ENCODE measurements around the gene RTL10.

Gene RTL10

GRCh38 chr22:19891317-19892256 lies 36.9 kb upstream of the RTL10 start (continued):
- no peak for TF ChIP-seq ZNF148 (tag by site-specific recombination; IDR thresholded peaks at IDR 0.05; ENCODE audit: borderline replicate concordance)
- peak; percentile 35; the same call in 1 of the 2 replicates for TF ChIP-seq TSHZ1 (tag by site-specific recombination; IDR thresholded peaks at IDR 0.05; ENCODE audit: borderline replicate concordance)
- peak; percentile 60 for TF ChIP-seq ZIC2 (tag by site-specific recombination; IDR thresholded peaks at IDR 0.05)
- 0 out of 2 replicates have a peak, but pooled peaks have one; percentile 12 for TF ChIP-seq GLIS2 (tag by site-specific recombination; IDR thresholded peaks at IDR 0.05)
- peak; percentile 84 for TF ChIP-seq SP7 (tag by site-specific recombination; IDR thresholded peaks at IDR 0.05)
- TF ChIP-seq ZNF324 (tag by site-specific recombination; IDR thresholded peaks at IDR 0.05): no peak
- no peak for TF ChIP-seq ZNF266 (tag by site-specific recombination; IDR thresholded peaks at IDR 0.05; ENCODE audit: low read depth)
- no peak for TF ChIP-seq ZSCAN30 (tag by site-specific recombination; IDR thresholded peaks at IDR 0.05)
- TF ChIP-seq ZNF274 (IDR thresholded peaks at IDR 0.05; ENCODE audit: low read length): no peak
- TF ChIP-seq ZNF274 (tag by site-specific recombination; IDR thresholded peaks at IDR 0.05; ENCODE audit: borderline replicate concordance): no peak
- no peak for TF ChIP-seq TRIM28 (IDR thresholded peaks at IDR 0.05; ENCODE audit: borderline replicate concordance, low read length)
- TF ChIP-seq ZNF830 (tag by site-specific recombination; IDR thresholded peaks at IDR 0.05; ENCODE audit: low read depth): no peak
- peak; percentile 42; the same call in 1 of the 2 replicates for TF ChIP-seq OSR2 (tag by site-specific recombination; IDR thresholded peaks at IDR 0.05)
- TF ChIP-seq ELK4 (IDR thresholded peaks at IDR 0.05; ENCODE audit: borderline replicate concordance, low read depth, low read length): no peak
- TF ChIP-seq GLIS1 (tag by site-specific recombination; IDR thresholded peaks at IDR 0.05): peak; percentile 98
- TF ChIP-seq ZNF292 (tag by site-specific recombination; IDR thresholded peaks at IDR 0.05; ENCODE audit: borderline replicate concordance, low read depth): no peak

GRCh38 chr22:19890502-19891316 lies 36.0 kb upstream of the RTL10 start:
- ChIA-PET CTCF (interaction anchor here (0.8 to 2.0 kb wide), 4 partner anchors 9 to 167 kb away, joined by 3 to 13 read pairs (median 8); no protein-coding TSS in a partner anchor), POLR2A (interaction anchor here (0.6 to 2.4 kb wide), 4 partner anchors 10 to 36 kb away, joined by 3 to 10 read pairs (median 4); partner anchors contain the start of genes GNB1L and RTL10)
- Histone ChIP-seq H3K4me3 (ENCODE audit: low read depth, low read length) (no peak overlapping the region), H3K36me3 (ENCODE audit: control insufficient read depth in 2 of 2, insufficient read depth in 1 of 2, low read length in 2 of 2) (peaks cover 0 to 17% of the 10 kb centered on the region in 2 experiments; a peak in 1 of 3 replicates), H3K9me3 (ENCODE audit: control insufficient read depth, insufficient read depth, low read depth, low read length) (no peaks in the 10 kb centered on the region), H3K4me1 (ENCODE audit: control insufficient read depth, insufficient read depth, low read length) (peaks cover 7% of the 10 kb centered on the region), H3K27ac (ENCODE audit: extremely low read depth, low read depth, low read length) (no peak overlapping the region)
- no peak for TF ChIP-seq ZNF510 (tag by site-specific recombination; IDR thresholded peaks at IDR 0.05; ENCODE audit: insufficient replicate concordance)
- no peak for TF ChIP-seq ZNF560 (tag by site-specific recombination; IDR thresholded peaks at IDR 0.05; ENCODE audit: borderline replicate concordance)
- TF ChIP-seq ZNF549 (tag by site-specific recombination; IDR thresholded peaks at IDR 0.05): no peak
- TF ChIP-seq RBAK (tag by site-specific recombination; IDR thresholded peaks at IDR 0.05): no peak
- no peak for TF ChIP-seq ZBTB44 (tag by site-specific recombination; IDR thresholded peaks at IDR 0.05)
- TF ChIP-seq SCRT1 (tag by site-specific recombination; IDR thresholded peaks at IDR 0.05; ENCODE audit: borderline replicate concordance): no peak
- no peak for TF ChIP-seq ZNF692 (tag by site-specific recombination; IDR thresholded peaks at IDR 0.05)
